Thoracic aorta (tissue), 2 donors: Measurements from ENCODE around the gene IL17RC. TPM values are rescaled to one million over a fixed set of nuclear protein-coding genes. Genes with fewer than 3 reads are reported as not detected.
A peak's percentile ranks its signal among the peaks of the same experiment; 100 is the strongest.

Experiments used
- ATAC-seq: fragments of 150-250 bp; one replicate; pipeline ENCODE4 v1.8.0; 2017; ENCODE audit warnings: low read depth; ENCODE audit not compliant: insufficient number of reproducible peaks, low FRiP score
- DNase-seq: peaks from one replicate; pipeline ENCODE4 v3.0.0-alpha.2; 2020; ENCODE audit warnings: low spot score
- H3K27ac ChIP-seq, 2 donors: fragments of 200-600 bp; sonication (generic); 1 replicate in 1 of 2; 2 replicates in 1 of 2; pipeline ENCODE4 v1.5.1; 2016; ENCODE audit warnings: mild to moderate bottlenecking in 2 of 2, moderate library complexity in 2 of 2
- H3K27me3 ChIP-seq: fragments of 200-600 bp; sonication (generic); replicated peaks from 2 replicates; pipeline ENCODE4 v1.6.0; 2016; ENCODE audit warnings: mild to moderate bottlenecking; ENCODE audit not compliant: insufficient read depth
- H3K36me3 ChIP-seq: fragments of 200-600 bp; sonication (generic); one replicate; pipeline ENCODE4 v1.5.1; 2016
- H3K4me1 ChIP-seq, 2 donors: fragments of 200-600 bp; sonication (generic); 1 replicate in 1 of 2; 2 replicates in 1 of 2; pipeline versions ENCODE4 v1.5.1 to v1.6.0; 2016; ENCODE audit warnings: low read depth in 2 of 2, mild to moderate bottlenecking in 1 of 2; ENCODE audit not compliant: control insufficient read depth in 1 of 2
- H3K4me3 ChIP-seq: fragments of 200-600 bp; sonication (generic); 2 replicates; pipeline ENCODE4 v1.5.1; 2016; ENCODE audit warnings: mild to moderate bottlenecking
- H3K9me3 ChIP-seq: fragments of 200-600 bp; sonication (generic); 2 replicates; pipeline ENCODE4 v1.5.1; 2016
- total RNA-seq, 2 donors: library from RNA; depleted of rRNA; stranded (reverse); fragments of >200 nt; gene quantifications; one replicate each; pipeline versions ENCODE4 v1.1.0 to v1.2.3, GENCODE V29; 2016
- TF ChIP-seq, protein P1 (sequence below): fragments of 200-600 bp; sonication (generic); IDR thresholded peaks from one replicate; pipeline ENCODE4 v1.5.1; 2019; ENCODE audit warnings: antibody characterized with exemption

IL17RC gene
- total RNA-seq, 2 donors from 2014 or later = 52.2 to 59.4 TPM

DNA sequence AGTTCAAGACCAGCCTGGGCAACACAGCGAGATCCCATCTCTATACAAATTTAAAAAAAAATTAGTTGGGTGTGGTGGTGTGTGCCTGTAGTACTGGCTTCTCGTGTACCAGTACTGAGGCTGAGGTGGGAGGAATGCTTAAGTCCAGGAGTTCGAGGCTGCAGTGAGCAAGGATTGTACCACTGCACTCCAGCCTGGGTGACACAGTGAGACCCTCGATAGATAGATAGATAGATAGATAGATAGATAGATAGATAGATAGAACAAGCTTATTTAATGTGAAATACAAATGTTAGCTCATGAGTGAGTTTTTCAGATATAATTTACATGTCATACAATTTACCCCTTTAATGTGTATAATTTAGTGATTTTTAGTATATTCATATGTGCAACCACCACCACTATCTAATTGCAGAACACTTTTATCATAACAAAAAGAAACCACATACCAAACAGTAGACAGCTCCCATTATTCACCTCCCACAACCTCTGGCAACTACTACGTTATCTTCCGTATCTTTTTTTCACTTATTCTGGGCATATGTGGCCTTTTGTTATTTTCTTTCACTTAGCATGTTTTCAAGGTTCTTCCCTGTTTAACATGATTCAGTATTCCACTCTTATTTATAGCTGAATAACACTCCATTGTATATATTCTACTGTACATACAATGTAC is 48.4 kb downstream of the IL17RC start:
- Histone ChIP-seq H3K27me3 (no peaks in the 10 kb centered on the region), H3K9me3 (no peaks in the 10 kb centered on the region), H3K4me3 (no peak overlapping the region), H3K27ac (no peak overlapping the region), H3K36me3 (peaks cover 31% of the 10 kb centered on the region), H3K4me1 (no peaks in the 10 kb centered on the region)
- ATAC-seq = no peak
- TF ChIP-seq, protein P1, sequence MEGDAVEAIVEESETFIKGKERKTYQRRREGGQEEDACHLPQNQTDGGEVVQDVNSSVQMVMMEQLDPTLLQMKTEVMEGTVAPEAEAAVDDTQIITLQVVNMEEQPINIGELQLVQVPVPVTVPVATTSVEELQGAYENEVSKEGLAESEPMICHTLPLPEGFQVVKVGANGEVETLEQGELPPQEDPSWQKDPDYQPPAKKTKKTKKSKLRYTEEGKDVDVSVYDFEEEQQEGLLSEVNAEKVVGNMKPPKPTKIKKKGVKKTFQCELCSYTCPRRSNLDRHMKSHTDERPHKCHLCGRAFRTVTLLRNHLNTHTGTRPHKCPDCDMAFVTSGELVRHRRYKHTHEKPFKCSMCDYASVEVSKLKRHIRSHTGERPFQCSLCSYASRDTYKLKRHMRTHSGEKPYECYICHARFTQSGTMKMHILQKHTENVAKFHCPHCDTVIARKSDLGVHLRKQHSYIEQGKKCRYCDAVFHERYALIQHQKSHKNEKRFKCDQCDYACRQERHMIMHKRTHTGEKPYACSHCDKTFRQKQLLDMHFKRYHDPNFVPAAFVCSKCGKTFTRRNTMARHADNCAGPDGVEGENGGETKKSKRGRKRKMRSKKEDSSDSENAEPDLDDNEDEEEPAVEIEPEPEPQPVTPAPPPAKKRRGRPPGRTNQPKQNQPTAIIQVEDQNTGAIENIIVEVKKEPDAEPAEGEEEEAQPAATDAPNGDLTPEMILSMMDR = no peak
- DNase-seq = no peak

DNA sequence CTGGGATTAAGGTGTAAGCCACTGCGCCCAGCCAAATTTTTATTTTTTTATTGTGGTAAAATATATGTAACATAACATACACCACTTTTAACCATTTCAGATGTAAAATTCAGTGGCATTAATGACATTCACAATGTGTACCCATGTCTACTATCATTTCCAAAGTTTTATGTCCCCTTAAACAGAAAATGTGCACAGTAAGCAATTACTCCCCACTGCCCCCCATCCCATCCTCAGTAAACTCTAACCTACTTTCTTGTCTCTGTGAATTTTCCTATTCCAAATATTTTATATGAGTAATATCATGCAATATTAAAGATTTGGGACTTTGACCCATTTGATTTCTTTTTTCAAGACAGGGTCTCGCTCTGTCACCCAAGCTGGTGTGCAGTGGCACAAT is 49.9 kb downstream of the IL17RC start:
- Histone ChIP-seq H3K27ac (no peak overlapping the region), H3K4me1 (no peaks in the 10 kb centered on the region), H3K27me3 (no peaks in the 10 kb centered on the region), H3K4me3 (no peak overlapping the region), H3K9me3 (no peaks in the 10 kb centered on the region), H3K36me3 (peaks cover 37% of the 10 kb centered on the region)
- ATAC-seq (no peak), DNase-seq (no peak)
- TF ChIP-seq, protein P1 = no peak

DNA sequence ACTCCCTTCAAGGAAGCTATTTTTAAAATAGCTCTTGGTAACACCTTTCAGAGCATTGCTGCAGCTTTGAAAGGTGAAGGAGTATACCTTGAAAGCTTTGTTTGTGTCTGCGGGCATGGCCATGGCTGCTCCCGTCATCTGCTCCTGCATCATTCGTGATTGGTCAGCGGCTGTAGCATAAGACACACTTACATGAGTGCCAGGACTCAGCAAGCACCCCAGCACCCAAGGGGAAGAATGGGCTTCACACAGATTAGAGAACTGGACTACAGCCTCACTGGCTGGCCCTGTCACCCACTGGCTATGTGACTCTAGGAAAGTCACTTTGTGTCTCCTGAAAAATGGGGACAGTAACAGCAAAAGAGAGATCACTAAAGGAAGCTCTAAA is 52.7 kb downstream of the IL17RC start:
- peaks cover 39% of the 10 kb centered on the region for H3K36me3 ChIP-seq
- TF ChIP-seq, protein P1 = no peak
- H3K27ac ChIP-seq = no peak overlapping the region
- H3K9me3 ChIP-seq = no peaks in the 10 kb centered on the region
- ATAC-seq (no peak), DNase-seq (no peak)
- H3K4me3 ChIP-seq = no peak overlapping the region
- H3K4me1 ChIP-seq = no peaks in the 10 kb centered on the region
- H3K27me3 ChIP-seq = no peaks in the 10 kb centered on the region

DNA sequence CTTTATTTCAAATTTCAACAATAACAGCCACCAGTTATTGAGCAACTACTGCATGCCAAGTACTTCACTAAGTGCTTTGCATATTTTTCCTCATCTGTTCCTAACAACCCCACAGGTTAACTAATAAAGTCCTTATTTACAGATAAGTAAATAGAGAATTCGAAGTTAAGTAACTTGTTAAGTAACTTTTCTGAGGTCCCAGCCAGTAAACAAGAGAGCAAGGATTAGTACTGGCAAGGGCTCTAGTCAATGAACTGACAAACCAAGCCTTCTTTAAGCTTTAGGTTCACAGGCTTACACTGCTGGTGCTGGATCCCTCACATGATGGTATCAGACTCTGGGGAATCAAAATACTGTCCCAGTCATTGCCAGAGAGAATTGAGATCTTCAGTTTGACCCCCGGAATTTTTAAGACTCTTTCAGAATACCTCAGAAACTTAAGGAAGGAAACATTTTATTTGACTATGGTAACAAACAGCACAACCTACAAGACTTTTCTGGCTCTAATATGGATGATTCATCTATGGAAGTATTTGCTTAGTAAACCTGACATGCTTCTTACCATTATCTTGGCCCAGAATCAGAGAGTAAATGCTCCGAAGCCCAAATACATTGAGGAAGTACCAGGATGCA is 53.2 kb downstream of the IL17RC start:
- Histone ChIP-seq H3K4me3 (no peak overlapping the region), H3K9me3 (no peaks in the 10 kb centered on the region), H3K27me3 (no peaks in the 10 kb centered on the region), H3K27ac (no peak overlapping the region), H3K36me3 (peaks cover 39% of the 10 kb centered on the region), H3K4me1 (no peaks in the 10 kb centered on the region)
- DNase-seq = no peak
- ATAC-seq = no peak
- TF ChIP-seq, protein P1 = no peak

DNA sequence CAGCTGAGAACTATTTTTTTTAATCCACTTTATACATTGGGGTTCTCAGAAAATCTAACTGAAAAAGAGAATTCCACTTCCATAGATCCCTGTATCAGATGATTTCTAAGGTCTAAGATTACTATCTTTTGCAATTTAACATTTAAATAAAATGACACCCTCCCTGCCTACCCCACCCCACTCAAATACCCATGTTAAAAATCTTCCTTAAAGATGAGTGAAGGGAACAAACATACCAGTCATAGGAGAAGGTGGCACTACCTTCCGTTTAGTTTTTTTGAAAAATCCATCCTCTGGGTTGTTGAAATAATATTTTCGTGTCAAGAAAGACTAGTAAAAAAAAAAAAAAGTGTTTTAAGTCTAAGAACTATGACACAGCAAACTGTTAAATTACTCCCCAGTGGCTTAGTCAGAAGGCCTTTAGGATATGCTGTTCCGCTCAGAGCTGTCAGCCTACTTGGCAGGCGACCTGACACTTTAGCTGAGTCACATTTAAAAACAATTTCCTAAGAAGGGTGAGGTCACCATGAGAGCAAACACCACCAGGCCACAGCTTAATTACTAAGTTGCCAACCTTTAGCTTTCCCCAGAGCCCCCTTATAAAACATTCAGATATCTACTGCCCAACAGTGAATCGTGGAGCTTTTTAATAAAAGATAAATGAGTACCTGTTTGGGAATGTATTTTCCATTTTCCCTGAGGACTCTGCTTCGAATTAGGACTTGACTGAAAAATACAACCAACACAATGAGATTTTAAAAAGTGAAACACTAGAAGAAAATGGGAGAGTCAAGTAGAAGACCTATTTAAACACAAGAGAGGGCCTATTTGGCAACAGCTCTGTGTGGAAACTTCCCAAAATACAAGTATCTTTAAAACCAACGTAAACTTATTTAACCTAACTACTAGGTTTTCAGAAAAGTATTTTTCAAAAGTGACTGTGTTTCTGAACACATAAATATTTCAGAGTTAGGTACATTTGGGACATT is 60.1 kb downstream of the IL17RC start:
- H3K9me3 ChIP-seq = no peaks in the 10 kb centered on the region
- DNase-seq = peak; percentile 67
- no peaks in the 10 kb centered on the region for H3K27me3 ChIP-seq
- H3K27ac ChIP-seq = peak overlapping the region; percentile 72 to 90
- H3K4me3 ChIP-seq = peak overlapping the region; percentile 9
- peaks cover 16% of the 10 kb centered on the region for H3K36me3 ChIP-seq
- ATAC-seq = peak; percentile 100
- TF ChIP-seq, protein P1 = no peak
- H3K4me1 ChIP-seq = peaks cover 15 to 18% of the 10 kb centered on the region in 2 donors
